Adipocyte (in vitro differentiated cells): ENCODE results near the gene ZNF639.

Source experiments
- DNase-seq: peaks from one replicate; pipeline ENCODE4 v3.0.0-alpha.2; 2015; ENCODE audit warnings: low read depth
- H3K27me3 ChIP-seq: replicated peaks from 2 replicates; pipeline ENCODE4 v1.7.0; 2013; ENCODE audit warnings: mild to moderate bottlenecking, low read length, moderate library complexity; ENCODE audit not compliant: control insufficient read depth, insufficient read depth
- H3K36me3 ChIP-seq: 2 replicates; pipeline ENCODE4 v1.7.0; 2013; ENCODE audit warnings: low read length, mild to moderate bottlenecking, moderate library complexity; ENCODE audit not compliant: control insufficient read depth, insufficient read depth, severe bottlenecking
- H3K4me1 ChIP-seq: 2 replicates; pipeline ENCODE4 v1.7.0; 2013; ENCODE audit warnings: mild to moderate bottlenecking, low read length, moderate library complexity; ENCODE audit not compliant: control insufficient read depth, insufficient read depth
- H3K4me3 ChIP-seq: 2 replicates; pipeline ENCODE4 v1.7.0; 2013; ENCODE audit warnings: mild to moderate bottlenecking, low read length, moderate library complexity
- H3K9ac ChIP-seq: 2 replicates; pipeline ENCODE4 v1.7.0; 2013; ENCODE audit warnings: mild to moderate bottlenecking, low read length, moderate library complexity
- H3K9me3 ChIP-seq: 2 replicates; pipeline ENCODE4 v1.7.0; 2013; ENCODE audit warnings: mild to moderate bottlenecking, low read length, moderate library complexity; ENCODE audit not compliant: control insufficient read depth

Gene ZNF639

GRCh38 chr3:179321668-179322285 lies 1.1 kb upstream of the ZNF639 start:
- Histone ChIP-seq H3K9me3 (no peaks in the 10 kb centered on the region), H3K36me3 (no peaks in the 10 kb centered on the region), H3K27me3 (no peaks in the 10 kb centered on the region), H3K9ac (peak overlapping the region; percentile 97), H3K4me1 (peaks cover 25% of the 10 kb centered on the region), H3K4me3 (peak overlapping the region; percentile 96)
- peak; percentile 78 for DNase-seq

GRCh38 chr3:179323197-179324110 lies 623 bp downstream of the ZNF639 start:
- DNase-seq = peak; percentile 84
- Histone ChIP-seq H3K36me3 (peaks cover 7% of the 10 kb centered on the region), H3K9ac (peak overlapping the region; percentile 97), H3K27me3 (no peaks in the 10 kb centered on the region), H3K4me3 (peak overlapping the region; percentile 96), H3K4me1 (peaks cover 25% of the 10 kb centered on the region), H3K9me3 (no peaks in the 10 kb centered on the region)

- Histone ChIP-seq H3K4me3 (peak overlapping the region; percentile 96), H3K9me3 (no peaks in the 10 kb centered on the region), H3K9ac (peak overlapping the region; percentile 97), H3K36me3 (peaks cover 16% of the 10 kb centered on the region), H3K4me1 (peaks cover 25% of the 10 kb centered on the region), H3K27me3 (no peaks in the 10 kb centered on the region)
- DNase-seq = peak; percentile 58
Measured at GRCh38 chr3:179324270-179324754, 1.5 kb downstream of the ZNF639 start.

GRCh38 chr3:179330438-179330837 lies 7.6 kb downstream of the ZNF639 start:
- Histone ChIP-seq H3K4me1 (peaks cover 4% of the 10 kb centered on the region), H3K9ac (no peak overlapping the region), H3K36me3 (peaks cover 74% of the 10 kb centered on the region), H3K9me3 (no peaks in the 10 kb centered on the region), H3K4me3 (no peak overlapping the region), H3K27me3 (no peaks in the 10 kb centered on the region)
- no peak for DNase-seq

- Histone ChIP-seq H3K4me3 (no peak overlapping the region), H3K9ac (no peak overlapping the region), H3K4me1 (peaks cover 4% of the 10 kb centered on the region), H3K36me3 (peaks cover 79% of the 10 kb centered on the region), H3K27me3 (no peaks in the 10 kb centered on the region), H3K9me3 (no peaks in the 10 kb centered on the region)
- no peak for DNase-seq
Measured at GRCh38 chr3:179332240-179332639, 9.4 kb downstream of the ZNF639 start.

- Histone ChIP-seq H3K27me3 (no peaks in the 10 kb centered on the region), H3K9me3 (no peaks in the 10 kb centered on the region), H3K4me3 (no peak overlapping the region), H3K36me3 (peaks cover 76% of the 10 kb centered on the region), H3K4me1 (peaks cover 4% of the 10 kb centered on the region), H3K9ac (no peak overlapping the region)
- no peak for DNase-seq
Measured at GRCh38 chr3:179333084-179333483, 10.3 kb downstream of the ZNF639 start.

GRCh38 chr3:179336345-179336929 lies 13.6 kb downstream of the ZNF639 start:
- Histone ChIP-seq H3K4me3 (no peak overlapping the region), H3K4me1 (no peaks in the 10 kb centered on the region), H3K9me3 (no peaks in the 10 kb centered on the region), H3K36me3 (peaks cover 44% of the 10 kb centered on the region), H3K27me3 (no peaks in the 10 kb centered on the region), H3K9ac (no peak overlapping the region)
- DNase-seq = no peak

GRCh38 chr3:179347345-179348194 lies 24.7 kb downstream of the ZNF639 start, which contains the start of gene MFN1:
MFN1 (plus strand) TSS chr3:179347709; CDS start chr3:179348852, 1,143 bp downstream.
- no peaks in the 10 kb centered on the region for H3K9me3 ChIP-seq
- peak; percentile 98 for DNase-seq
- peak within 1 kb of the TSS; percentile 92 for H3K9ac ChIP-seq
- no peaks in the 10 kb centered on the region for H3K27me3 ChIP-seq
- peaks cover 23% of the 10 kb centered on the region for H3K36me3 ChIP-seq
- peaks cover 15% of the 10 kb centered on the region for H3K4me1 ChIP-seq
- H3K4me3 ChIP-seq = peak within 1 kb of the TSS; percentile 98

- H3K27me3 ChIP-seq = no peaks in the 10 kb centered on the region
- peak overlapping the region; percentile 92 for H3K9ac ChIP-seq
- H3K4me3 ChIP-seq = peak overlapping the region; percentile 98
- H3K36me3 ChIP-seq = peaks cover 27% of the 10 kb centered on the region
- H3K9me3 ChIP-seq = no peaks in the 10 kb centered on the region
- DNase-seq = peak; percentile 6
- peaks cover 15% of the 10 kb centered on the region for H3K4me1 ChIP-seq
Measured at GRCh38 chr3:179348325-179349013, 25.6 kb downstream of the ZNF639 start.

- H3K4me1 ChIP-seq = peaks cover 11% of the 10 kb centered on the region
- H3K27me3 ChIP-seq = no peaks in the 10 kb centered on the region
- H3K36me3 ChIP-seq = peaks cover 76% of the 10 kb centered on the region
Measured at GRCh38 chr3:179355996-179356395, 33.2 kb downstream of the ZNF639 start.

More at GRCh38 chr3:179355996-179356395, 33.2 kb downstream of the ZNF639 start:
- Histone ChIP-seq H3K9me3 (no peaks in the 10 kb centered on the region), H3K4me3 (no peak overlapping the region), H3K9ac (no peak overlapping the region)
- DNase-seq = no peak
